Measurements from ENCODE around the gene ADAMTS2. TPM values are rescaled to one million over a fixed set of nuclear protein-coding genes. Genes with fewer than 3 reads are reported as not detected.

The ADAMTS2 gene
- total RNA-seq, 1 donor from 2014 or later = 1.2 TPM

DNA sequence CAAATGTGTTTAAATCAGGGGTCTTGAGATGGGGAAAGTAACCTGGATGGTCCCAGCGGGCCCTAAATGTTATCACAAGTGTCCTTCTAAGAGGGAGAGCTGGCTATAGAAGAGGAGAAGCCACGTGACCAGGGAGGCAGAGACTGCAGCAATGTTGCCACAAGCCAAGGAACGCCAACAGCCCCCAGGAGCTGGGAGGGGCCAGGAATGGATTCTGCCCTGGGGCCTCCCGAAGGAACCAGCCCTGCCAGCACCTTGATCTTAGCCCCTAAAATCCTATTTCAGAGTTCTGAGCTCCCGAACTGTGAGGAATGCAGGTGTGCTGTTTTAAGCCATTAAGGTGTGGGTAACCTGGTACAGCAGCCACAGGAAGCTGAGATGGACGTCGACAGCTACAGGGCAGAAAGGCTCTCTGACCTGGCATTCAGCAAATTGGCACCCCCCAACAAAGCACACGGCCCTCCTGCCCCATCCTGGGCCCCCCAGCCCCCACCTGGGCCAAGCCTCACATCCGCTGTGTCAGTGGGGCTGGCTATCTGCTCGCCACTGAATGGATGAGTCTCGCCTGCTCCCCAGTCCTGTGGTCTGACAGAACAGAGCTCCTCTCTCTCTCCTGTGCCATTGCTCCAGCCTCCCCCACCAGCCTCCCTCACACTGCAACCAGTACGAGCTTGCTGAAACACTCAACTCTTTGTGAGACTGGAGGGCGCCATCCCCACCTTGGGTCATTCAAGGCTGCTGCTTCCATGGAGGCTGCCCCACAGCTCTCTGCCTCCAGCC is 78.8 kb downstream of the ADAMTS2 start:
- Histone ChIP-seq H3K79me2 (ENCODE audit: low read depth) (no peaks in the 10 kb centered on the region), H3K27ac (no peak overlapping the region), H3K27me3 (no peaks in the 10 kb centered on the region), H3K9ac (no peak overlapping the region), H3K4me2 (no peak overlapping the region), H3K4me1 (peaks cover 11% of the 10 kb centered on the region), H3K36me3 (no peaks in the 10 kb centered on the region), H3K4me3 (no peak overlapping the region), H3K9me3 (ENCODE audit: low read depth) (no peaks in the 10 kb centered on the region), H3F3A (ENCODE audit: low read depth) (no peaks in the 10 kb centered on the region), H2AFZ (replicated peaks) (no peak overlapping the region), H4K20me1 (ENCODE audit: low read depth) (no peaks in the 10 kb centered on the region)
- no peak for DNase-seq (ENCODE audit: low spot score)
- H3K36me3 Mint-ChIP-seq = no peaks in the 10 kb centered on the region
- no peak for TF ChIP-seq EZH2 (IDR thresholded peaks at IDR 0.05)
- TF ChIP-seq, protein P1, sequence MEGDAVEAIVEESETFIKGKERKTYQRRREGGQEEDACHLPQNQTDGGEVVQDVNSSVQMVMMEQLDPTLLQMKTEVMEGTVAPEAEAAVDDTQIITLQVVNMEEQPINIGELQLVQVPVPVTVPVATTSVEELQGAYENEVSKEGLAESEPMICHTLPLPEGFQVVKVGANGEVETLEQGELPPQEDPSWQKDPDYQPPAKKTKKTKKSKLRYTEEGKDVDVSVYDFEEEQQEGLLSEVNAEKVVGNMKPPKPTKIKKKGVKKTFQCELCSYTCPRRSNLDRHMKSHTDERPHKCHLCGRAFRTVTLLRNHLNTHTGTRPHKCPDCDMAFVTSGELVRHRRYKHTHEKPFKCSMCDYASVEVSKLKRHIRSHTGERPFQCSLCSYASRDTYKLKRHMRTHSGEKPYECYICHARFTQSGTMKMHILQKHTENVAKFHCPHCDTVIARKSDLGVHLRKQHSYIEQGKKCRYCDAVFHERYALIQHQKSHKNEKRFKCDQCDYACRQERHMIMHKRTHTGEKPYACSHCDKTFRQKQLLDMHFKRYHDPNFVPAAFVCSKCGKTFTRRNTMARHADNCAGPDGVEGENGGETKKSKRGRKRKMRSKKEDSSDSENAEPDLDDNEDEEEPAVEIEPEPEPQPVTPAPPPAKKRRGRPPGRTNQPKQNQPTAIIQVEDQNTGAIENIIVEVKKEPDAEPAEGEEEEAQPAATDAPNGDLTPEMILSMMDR (IDR thresholded peaks at IDR 0.05) = no peak
- TF ChIP-seq EZH2phosphoT487 (IDR thresholded peaks at IDR 0.05) = no peak
- H3K9me3 Mint-ChIP-seq = no peaks in the 10 kb centered on the region
- H3K4me3 Mint-ChIP-seq = no peak overlapping the region
- H3K27ac Mint-ChIP-seq = no peak overlapping the region
- peaks cover 4% of the 10 kb centered on the region for H3K27me3 Mint-ChIP-seq (ENCODE audit: insufficient read depth, low read depth)
- H3K4me1 Mint-ChIP-seq = peaks cover 13% of the 10 kb centered on the region

DNA sequence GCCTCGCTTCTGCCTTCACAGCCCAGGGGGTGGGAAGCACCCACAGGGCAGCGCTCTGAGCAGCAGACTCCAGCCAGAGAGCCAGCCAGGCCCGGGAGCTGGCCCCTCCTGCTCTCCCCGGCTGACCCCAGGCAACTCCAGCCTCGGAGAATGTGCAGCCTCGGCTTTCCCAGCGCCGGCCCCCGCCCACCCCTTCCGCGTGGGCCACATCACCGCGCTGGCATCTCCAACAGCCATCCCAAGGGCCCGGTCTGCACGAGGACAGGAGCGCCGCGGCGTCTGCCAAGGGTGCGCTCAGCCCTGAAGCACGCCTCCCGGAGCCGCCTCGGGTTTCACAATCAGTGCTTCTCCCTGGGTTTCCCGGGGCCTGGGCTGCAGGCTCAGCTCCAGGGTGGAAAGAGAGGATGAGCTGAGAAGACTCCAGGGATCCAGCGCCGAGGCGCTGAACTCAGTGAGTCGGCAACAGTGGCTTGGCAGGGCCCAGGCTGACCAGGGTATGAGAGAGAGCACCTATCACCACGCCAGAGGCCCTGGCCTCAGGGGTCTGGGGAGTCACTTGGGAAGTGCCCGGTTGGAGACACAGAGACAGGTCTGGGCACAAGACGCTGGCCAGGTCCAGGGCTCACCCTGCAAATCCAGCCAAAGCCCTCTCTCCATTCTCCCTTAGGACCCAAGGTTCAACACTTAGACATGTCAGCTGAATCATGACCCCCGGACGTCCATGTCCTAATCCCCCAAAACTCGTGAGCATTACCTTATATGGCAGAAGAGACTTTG is 79.6 kb downstream of the ADAMTS2 start:
- H3K79me2 ChIP-seq (ENCODE audit: low read depth) = no peaks in the 10 kb centered on the region
- peak; percentile 51 for DNase-seq (ENCODE audit: low spot score)
- no peak overlapping the region for H3K9ac ChIP-seq
- H3K36me3 ChIP-seq = no peaks in the 10 kb centered on the region
- TF ChIP-seq, protein P1 (IDR thresholded peaks at IDR 0.05) = no peak
- TF ChIP-seq EZH2 (IDR thresholded peaks at IDR 0.05) (no peak), EZH2phosphoT487 (IDR thresholded peaks at IDR 0.05) (no peak)
- no peak overlapping the region for H3K4me3 ChIP-seq
- no peak overlapping the region for H3K4me3 Mint-ChIP-seq
- H3K27ac ChIP-seq = no peak overlapping the region
- peaks cover 15% of the 10 kb centered on the region for H3K4me1 ChIP-seq
- H4K20me1 ChIP-seq (ENCODE audit: low read depth) = no peaks in the 10 kb centered on the region
- no peak overlapping the region for H2AFZ ChIP-seq (replicated peaks)
- no peaks in the 10 kb centered on the region for H3K36me3 Mint-ChIP-seq
- no peaks in the 10 kb centered on the region for H3K27me3 ChIP-seq
- H3K27me3 Mint-ChIP-seq (ENCODE audit: insufficient read depth, low read depth) = peaks cover 5% of the 10 kb centered on the region
- H3K9me3 ChIP-seq (ENCODE audit: low read depth) = no peaks in the 10 kb centered on the region
- H3K4me1 Mint-ChIP-seq = peaks cover 20% of the 10 kb centered on the region
- no peaks in the 10 kb centered on the region for H3K9me3 Mint-ChIP-seq
- H3K4me2 ChIP-seq = no peak overlapping the region
- H3K27ac Mint-ChIP-seq = no peak overlapping the region
- no peaks in the 10 kb centered on the region for H3F3A ChIP-seq (ENCODE audit: low read depth)

DNA sequence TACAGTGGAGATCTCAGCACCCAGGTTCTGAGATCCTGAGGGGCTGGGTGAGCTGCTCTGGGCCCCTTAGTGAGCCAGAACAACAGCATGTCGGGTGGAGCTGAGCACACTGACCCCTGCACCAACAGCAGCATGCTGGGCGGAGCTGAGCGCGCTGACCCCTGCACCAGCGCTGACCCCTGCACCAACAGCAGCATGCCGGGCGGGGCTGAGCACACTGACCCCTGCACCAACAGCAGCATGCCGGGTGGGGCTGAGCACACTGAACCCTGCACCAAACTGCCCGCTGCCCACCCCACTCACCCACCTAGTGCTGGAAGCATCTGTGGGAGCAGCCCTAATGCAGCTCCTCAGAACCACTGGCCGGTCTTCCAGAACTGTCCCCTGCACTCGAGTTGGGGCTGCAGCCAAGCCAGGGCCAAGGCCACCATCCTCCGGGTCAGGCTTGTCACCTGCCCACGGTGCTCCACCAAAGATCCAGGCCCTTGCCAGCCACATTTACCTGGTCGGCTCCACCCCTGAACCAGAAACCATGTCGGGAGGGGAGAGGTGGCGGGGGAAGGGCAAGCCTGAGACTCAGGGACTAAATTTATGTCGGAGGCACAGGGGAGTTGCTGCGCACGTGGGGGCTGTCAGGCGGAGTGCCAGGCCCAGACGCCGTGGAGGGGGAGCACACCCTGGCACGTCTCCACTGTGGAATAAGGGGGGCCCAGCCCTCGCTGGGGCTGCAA is 80.3 kb downstream of the ADAMTS2 start:
- Mint-ChIP-seq H3K4me1 (peaks cover 20% of the 10 kb centered on the region), H3K9me3 (no peaks in the 10 kb centered on the region), H3K4me3 (no peak overlapping the region), H3K36me3 (no peaks in the 10 kb centered on the region), H3K27ac (no peak overlapping the region), H3K27me3 (ENCODE audit: insufficient read depth, low read depth) (peaks cover 5% of the 10 kb centered on the region)
- H3K27me3 ChIP-seq = no peaks in the 10 kb centered on the region
- no peaks in the 10 kb centered on the region for H3F3A ChIP-seq (ENCODE audit: low read depth)
- H3K4me3 ChIP-seq = no peak overlapping the region
- H3K9ac ChIP-seq = no peak overlapping the region
- no peaks in the 10 kb centered on the region for H3K79me2 ChIP-seq (ENCODE audit: low read depth)
- H3K27ac ChIP-seq = no peak overlapping the region
- H3K36me3 ChIP-seq = no peaks in the 10 kb centered on the region
- H2AFZ ChIP-seq (replicated peaks) = no peak overlapping the region
- no peaks in the 10 kb centered on the region for H3K9me3 ChIP-seq (ENCODE audit: low read depth)
- DNase-seq (ENCODE audit: low spot score) = no peak
- H3K4me2 ChIP-seq = no peak overlapping the region
- TF ChIP-seq EZH2 (IDR thresholded peaks at IDR 0.05) (no peak), EZH2phosphoT487 (IDR thresholded peaks at IDR 0.05) (no peak)
- TF ChIP-seq, protein P1 (IDR thresholded peaks at IDR 0.05) = no peak
- H3K4me1 ChIP-seq = peaks cover 15% of the 10 kb centered on the region
- H4K20me1 ChIP-seq (ENCODE audit: low read depth) = no peaks in the 10 kb centered on the region

Data from neural progenitor cell (in vitro differentiated cells).